ENCODE results near the gene ZFYVE19.

DNA sequence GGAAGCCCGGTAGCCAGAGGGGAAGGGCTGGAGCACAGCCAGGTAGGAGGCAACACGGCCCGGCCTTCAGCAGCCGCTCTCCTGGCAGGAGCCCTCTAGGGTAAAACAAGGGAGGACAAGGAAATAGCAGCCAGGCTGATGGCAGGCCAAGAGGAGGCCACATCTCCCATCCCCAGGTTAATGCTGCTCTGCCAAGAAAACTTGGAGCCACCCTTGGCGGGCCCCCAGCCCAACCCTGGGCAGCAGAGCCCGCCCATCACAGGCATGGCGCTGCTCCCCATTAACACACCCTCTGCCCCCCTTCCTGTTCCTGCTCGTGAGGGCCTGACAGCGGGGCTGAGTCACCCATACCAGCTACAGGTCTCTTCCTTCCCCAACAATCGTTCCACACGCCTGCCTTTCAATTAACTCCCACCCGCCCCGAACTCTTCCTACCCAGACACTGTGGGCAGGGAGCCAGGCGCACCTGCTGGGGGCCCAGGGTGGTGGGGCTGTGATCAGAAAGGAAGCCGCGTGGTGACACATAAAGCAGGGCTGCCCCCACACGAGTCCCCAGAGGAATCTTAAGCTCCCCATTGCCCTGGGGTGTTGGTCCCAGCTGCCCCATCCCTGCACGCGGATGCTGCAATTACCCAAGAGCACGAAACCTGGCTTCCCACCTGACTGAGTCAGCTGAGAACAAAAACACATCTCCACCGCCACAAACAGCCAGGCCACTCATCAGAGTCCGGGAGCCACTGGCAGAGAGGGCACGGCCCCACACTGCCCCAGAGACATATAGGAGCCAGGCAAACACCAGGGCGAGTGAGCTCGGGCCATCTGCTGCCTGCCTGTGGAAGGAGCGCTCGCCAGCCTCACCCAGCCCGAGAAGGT, 37.4 kb upstream of the ZFYVE19 start, which contains the start of gene C15orf62:
- TF ChIP-seq, protein P1, sequence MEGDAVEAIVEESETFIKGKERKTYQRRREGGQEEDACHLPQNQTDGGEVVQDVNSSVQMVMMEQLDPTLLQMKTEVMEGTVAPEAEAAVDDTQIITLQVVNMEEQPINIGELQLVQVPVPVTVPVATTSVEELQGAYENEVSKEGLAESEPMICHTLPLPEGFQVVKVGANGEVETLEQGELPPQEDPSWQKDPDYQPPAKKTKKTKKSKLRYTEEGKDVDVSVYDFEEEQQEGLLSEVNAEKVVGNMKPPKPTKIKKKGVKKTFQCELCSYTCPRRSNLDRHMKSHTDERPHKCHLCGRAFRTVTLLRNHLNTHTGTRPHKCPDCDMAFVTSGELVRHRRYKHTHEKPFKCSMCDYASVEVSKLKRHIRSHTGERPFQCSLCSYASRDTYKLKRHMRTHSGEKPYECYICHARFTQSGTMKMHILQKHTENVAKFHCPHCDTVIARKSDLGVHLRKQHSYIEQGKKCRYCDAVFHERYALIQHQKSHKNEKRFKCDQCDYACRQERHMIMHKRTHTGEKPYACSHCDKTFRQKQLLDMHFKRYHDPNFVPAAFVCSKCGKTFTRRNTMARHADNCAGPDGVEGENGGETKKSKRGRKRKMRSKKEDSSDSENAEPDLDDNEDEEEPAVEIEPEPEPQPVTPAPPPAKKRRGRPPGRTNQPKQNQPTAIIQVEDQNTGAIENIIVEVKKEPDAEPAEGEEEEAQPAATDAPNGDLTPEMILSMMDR (conservative IDR thresholded peaks at IDR 0.05; ENCODE audit: low read depth, low read length): no peak
- TF ChIP-seq, protein P2, sequence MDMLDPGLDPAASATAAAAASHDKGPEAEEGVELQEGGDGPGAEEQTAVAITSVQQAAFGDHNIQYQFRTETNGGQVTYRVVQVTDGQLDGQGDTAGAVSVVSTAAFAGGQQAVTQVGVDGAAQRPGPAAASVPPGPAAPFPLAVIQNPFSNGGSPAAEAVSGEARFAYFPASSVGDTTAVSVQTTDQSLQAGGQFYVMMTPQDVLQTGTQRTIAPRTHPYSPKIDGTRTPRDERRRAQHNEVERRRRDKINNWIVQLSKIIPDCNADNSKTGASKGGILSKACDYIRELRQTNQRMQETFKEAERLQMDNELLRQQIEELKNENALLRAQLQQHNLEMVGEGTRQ (IDR thresholded peaks at IDR 0.05; ENCODE audit: low read depth, low read length): no peak
- TF ChIP-seq RCOR1 (IDR thresholded peaks at IDR 0.05; ENCODE audit: insufficient replicate concordance, low read length) (no peak), CEBPB (IDR thresholded peaks at IDR 0.05; ENCODE audit: low read depth, low read length) (no peak), POLR2A (IDR thresholded peaks at IDR 0.05; ENCODE audit: low read depth, low read length) (no peak)
